Left forelimb (tissue), 1 donor: ENCODE data around the gene HTT-AS.

Experiments used
- DNase-seq: peaks from one replicate; pipeline ENCODE4 v3.0.0-alpha.2; 2018; ENCODE audit warnings: low spot score

The HTT-AS gene

DNA sequence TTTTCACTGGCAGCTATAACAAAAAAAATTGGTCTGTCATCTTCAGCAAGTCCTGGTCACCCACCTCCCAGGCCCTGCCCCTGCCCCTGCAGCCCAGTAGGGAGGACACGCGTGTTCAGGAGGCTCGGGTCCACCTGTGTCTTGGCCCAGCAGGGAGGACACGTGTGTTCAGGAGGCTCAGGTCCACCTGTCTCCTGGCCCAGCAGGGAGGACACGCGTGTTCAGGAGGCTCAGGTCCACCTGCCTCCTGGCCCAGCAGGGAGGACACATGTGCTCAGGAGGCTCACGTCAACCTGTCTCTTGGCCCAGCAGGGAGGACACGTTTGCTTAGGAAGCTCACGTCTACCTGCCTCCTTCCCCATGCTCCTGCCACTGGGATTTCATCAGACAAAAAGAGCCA, 44.9 kb downstream of the HTT-AS start:
- no peak for DNase-seq

GRCh38 chr4:3026540-3026939, 47.8 kb downstream of the HTT-AS start:
- no peak for DNase-seq

GRCh38 chr4:3025881-3026280, 48.5 kb downstream of the HTT-AS start:
- no peak for DNase-seq

DNA sequence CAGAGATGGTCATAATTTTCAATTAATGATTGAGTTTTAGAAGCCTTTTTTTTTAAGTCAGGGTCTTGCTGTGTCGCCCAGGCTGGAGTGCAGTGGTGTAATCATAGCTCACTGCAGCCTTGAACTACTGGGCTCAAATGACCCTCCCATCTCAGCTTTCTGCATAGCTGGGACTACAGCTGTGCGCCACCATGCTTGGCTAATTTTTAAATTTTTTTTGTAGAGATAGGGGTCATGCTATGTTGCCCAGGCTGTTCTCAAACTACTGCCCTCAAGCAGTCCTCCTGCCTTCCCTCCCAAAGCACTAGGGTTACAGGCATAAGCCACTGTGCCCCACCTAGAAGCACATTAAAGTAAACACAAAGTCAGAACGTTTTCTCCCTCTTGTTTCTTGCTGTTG, 51.7 kb downstream of the HTT-AS start:
- DNase-seq = no peak

DNA sequence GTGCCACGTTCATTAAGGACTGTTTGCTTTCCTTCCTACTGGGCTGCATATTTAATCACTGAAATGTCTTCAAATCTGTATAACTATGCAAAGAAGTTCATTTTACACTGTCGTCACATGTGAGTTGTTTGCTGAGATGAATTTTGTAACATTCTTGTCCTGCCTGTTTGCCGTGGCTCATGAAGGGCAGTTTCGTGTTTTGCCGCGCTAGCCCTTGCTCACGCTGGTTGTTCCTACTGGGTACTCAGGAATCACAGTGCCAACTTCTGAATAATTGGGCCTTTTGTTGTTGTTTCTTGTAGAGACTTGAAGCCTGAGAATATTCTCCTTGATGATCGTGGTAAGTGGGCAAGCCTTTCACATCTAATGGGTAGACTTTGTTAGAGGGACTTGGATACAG, 52.2 kb downstream of the HTT-AS start:
- no peak for DNase-seq

- no peak for DNase-seq
These were observed 52.7 kb downstream of the HTT-AS start for GRCh38 chr4:3021627-3022026.

- no peak for DNase-seq
These were observed 53.2 kb downstream of the HTT-AS start for GRCh38 chr4:3021127-3021526.

DNA sequence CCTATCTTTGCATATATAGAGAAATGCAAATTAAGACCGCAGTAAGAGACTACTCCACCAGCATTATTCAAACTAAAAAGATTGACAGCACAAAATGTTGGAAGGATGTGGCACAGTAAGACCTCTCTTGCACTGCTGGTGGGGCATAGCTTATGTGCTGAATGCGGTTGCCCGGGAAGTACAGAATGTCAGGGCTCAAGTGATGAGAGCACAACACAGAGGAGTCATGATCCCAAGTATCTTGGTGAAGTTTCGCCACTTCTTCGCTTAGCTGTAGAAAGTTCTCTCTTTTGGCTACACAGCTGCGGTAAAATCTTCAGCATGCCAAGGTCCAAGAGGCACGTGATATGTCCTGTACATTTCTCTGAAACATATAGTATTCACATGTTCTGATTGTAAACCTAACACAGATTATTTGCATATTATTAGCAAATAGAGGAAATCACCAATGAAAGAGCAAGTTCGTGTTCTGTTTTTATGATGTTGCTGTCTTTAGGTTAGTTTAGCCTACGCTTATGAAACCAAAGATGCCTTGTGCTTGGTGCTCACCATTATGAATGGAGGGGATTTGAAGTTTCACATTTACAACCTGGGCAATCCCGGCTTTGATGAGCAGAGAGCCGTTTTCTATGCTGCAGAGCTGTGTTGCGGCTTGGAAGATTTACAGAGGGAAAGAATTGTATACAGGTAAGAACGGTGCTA, 55.0 kb downstream of the HTT-AS start:
- DNase-seq = no peak

GRCh38 chr4:3017504-3017903, 56.8 kb downstream of the HTT-AS start:
- no peak for DNase-seq

DNA sequence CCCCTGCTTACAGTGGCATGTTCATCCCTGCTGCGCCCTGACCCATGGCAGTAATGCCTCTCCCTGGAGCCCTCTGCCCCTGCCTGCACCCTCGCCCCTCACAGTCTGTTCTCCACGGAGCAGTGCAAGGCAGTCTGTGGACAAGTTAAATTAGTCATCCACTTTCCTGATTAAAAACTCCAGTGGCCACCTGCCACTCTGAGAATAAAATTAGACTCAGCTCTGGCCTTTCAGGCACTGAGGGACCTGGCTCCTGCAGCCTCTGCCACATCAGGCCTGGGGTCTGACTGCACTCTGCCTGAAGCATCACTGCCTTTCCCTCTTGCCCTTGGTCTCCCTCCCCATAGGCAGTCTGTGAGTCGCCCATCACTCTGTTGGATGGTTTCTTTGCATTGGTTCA, 57.4 kb downstream of the HTT-AS start:
- no peak for DNase-seq

DNA sequence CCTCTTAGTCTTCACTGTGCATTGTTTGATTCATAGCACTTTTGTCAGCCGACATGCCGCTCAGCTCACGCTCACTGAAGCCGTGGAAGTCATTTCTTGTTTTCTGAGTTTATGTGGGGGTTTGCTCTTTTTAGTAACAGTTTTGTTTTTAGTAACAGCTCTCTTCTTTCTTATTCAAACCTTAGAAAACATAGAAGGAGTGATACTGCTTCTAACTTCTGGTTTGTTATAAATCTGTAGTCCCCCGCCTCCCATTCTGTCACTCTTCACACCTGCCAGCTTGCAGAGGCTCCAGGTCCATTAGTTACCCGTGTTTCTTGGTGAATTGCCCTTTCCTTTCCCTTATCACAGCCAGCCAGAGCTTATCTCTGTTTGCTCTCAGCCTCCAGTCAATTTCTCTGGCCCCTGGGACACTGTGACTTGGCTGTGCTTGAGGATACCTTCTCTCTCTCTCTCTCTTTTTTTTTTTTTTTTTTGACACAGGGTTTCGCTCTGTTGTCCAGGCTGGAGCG, 60.4 kb downstream of the HTT-AS start:
- no peak for DNase-seq
